ENCODE results near the gene VIT. TPM values are rescaled to one million over a fixed set of nuclear protein-coding genes. Genes with fewer than 3 reads are reported as not detected.

Gene VIT
- total and polyA plus RNA-seq, 8 donors: 0.06 to 1.1 (median 0.13) TPM; not detected in 1

GRCh38 chr2:36834203-36834602, 137.7 kb downstream of the VIT start:
- intact Hi-C loops (cut with DNase I): no loop called here
- DNase-seq: no peak

GRCh38 chr2:36834731-36835524, 138.4 kb downstream of the VIT start:
- Histone ChIP-seq H3K36me3 (no peaks in the 10 kb centered on the region), H3K4me3 (no peak overlapping the region), H3K27ac (no peak overlapping the region), H3K9me3 (no peaks in the 10 kb centered on the region), H3K4me1 (no peaks in the 10 kb centered on the region), H3K27me3 (no peaks in the 10 kb centered on the region)
- DNase-seq (no peak), ATAC-seq (no peak)
- intact Hi-C loops (cut with DNase I): no loop called here
- no peak for TF ChIP-seq CTCF (IDR thresholded peaks at IDR 0.05)

More at GRCh38 chr2:36834203-36834602, 137.7 kb downstream of the VIT start:
- Histone ChIP-seq H3K27me3 (no peaks in the 10 kb centered on the region), H3K4me3 (no peak overlapping the region), H3K9me3 (no peaks in the 10 kb centered on the region), H3K27ac (no peak overlapping the region), H3K36me3 (no peaks in the 10 kb centered on the region), H3K4me1 (no peaks in the 10 kb centered on the region)
- TF ChIP-seq CTCF (IDR thresholded peaks at IDR 0.05): no peak
- ATAC-seq: no peak

DNA sequence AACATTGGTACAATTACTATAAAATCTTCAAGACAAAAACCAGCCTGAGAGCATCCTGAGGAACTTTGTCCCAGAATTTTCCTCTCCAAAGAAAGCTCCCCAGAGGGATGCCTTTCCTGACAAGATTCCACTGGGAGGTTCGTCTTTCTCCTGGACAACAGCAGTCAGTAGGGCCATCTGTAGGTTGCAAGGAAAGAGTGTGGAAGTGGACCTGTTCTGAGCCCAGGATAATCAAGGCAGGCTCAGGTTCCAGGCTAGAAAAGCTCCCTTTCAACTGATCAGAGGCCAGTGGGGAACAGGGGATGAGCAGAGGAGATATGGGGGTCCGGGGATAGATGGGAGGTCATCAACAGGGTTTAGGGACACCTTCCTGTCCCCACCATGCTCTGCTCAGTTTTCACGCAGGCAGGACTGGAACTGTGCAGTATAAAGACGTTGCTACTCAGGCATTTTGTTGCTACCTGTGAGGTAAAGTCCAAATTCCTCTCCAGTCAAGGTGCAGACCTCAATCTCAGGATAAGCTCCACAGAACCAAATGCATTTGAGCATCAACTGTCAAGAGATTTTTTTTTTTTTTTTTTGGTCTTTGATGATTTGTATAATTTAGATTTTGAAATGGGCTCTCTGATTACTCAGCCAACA, 143.6 kb downstream of the VIT start:
- no peak overlapping the region for H3K27ac ChIP-seq
- peaks cover 0 to 8% of the 10 kb centered on the region in 2 donors for H3K36me3 ChIP-seq
- no peak for DNase-seq
- ATAC-seq: no peak
- no peak overlapping the region for H3K4me3 ChIP-seq
- no peaks in the 10 kb centered on the region for H3K9me3 ChIP-seq
- H3K4me1 ChIP-seq: no peaks in the 10 kb centered on the region
- intact Hi-C loops (cut with DNase I): no loop called here
- no peaks in the 10 kb centered on the region for H3K27me3 ChIP-seq
- TF ChIP-seq CTCF (IDR thresholded peaks at IDR 0.05): no peak

- H3K36me3 ChIP-seq: peaks cover 0 to 28% of the 10 kb centered on the region in 2 donors
- DNase-seq (no peak), ATAC-seq (no peak)
- no peaks in the 10 kb centered on the region for H3K9me3 ChIP-seq
- H3K4me1 ChIP-seq: no peaks in the 10 kb centered on the region
- intact Hi-C loops (cut with DNase I): no loop called here
- no peak overlapping the region for H3K4me3 ChIP-seq
- H3K27me3 ChIP-seq: no peaks in the 10 kb centered on the region
- no peak overlapping the region for H3K27ac ChIP-seq
- no peak for TF ChIP-seq CTCF (IDR thresholded peaks at IDR 0.05)
Observed at GRCh38 chr2:36843838-36844237, 147.3 kb downstream of the VIT start.

- no peak for ATAC-seq
- Histone ChIP-seq H3K27me3 (no peaks in the 10 kb centered on the region), H3K27ac (no peak overlapping the region), H3K9me3 (no peaks in the 10 kb centered on the region), H3K4me1 (no peaks in the 10 kb centered on the region), H3K36me3 (peaks cover 0 to 61% of the 10 kb centered on the region in 2 donors), H3K4me3 (no peak overlapping the region)
- intact Hi-C loops (cut with DNase I): no loop called here
- no peak for DNase-seq
- TF ChIP-seq CTCF (IDR thresholded peaks at IDR 0.05): no peak
Observed at GRCh38 chr2:36849265-36849664, 152.8 kb downstream of the VIT start.
